Upper lobe of left lung (tissue), 6 donors: ENCODE measurements around the gene PSAP. TPM values are rescaled to one million over a fixed set of nuclear protein-coding genes. Genes with fewer than 3 reads are reported as not detected.
A peak's percentile ranks its signal among the peaks of the same experiment; 100 is the strongest.

Source experiments
- ATAC-seq, 2 donors: fragments of 200-7000 bp; cut with Tn5 transposase; one replicate each; pipeline ENCODE4 v1.9.1; 2022; ENCODE audit warnings: mild to moderate bottlenecking in 2 of 2, moderate library complexity in 2 of 2; ENCODE audit not compliant: low FRiP score in 2 of 2
- DNase-seq, 2 donors: peaks; one replicate each; pipeline ENCODE4 v3.0.0-alpha.2; 2019 to 2020
- H3K27ac ChIP-seq, 4 donors: fragments of 200-600 bp; sonication (generic); one replicate each; pipeline ENCODE4 v1.5.1; 2016 to 2019
- H3K27me3 ChIP-seq, 4 donors: fragments of 200-600 bp; sonication (generic); one replicate each; pipeline ENCODE4 v1.5.1; 2017 to 2019
- H3K36me3 ChIP-seq, 4 donors: fragments of 200-600 bp; sonication (generic); one replicate each; pipeline ENCODE4 v1.5.1; 2016 to 2019
- H3K4me1 ChIP-seq, 4 donors: fragments of 200-600 bp; sonication (generic); one replicate each; pipeline ENCODE4 v1.5.1; 2018 to 2019
- H3K4me3 ChIP-seq, 4 donors: fragments of 200-600 bp; sonication (generic); one replicate each; pipeline ENCODE4 v1.5.1; 2017 to 2019; ENCODE audit warnings: mild to moderate bottlenecking in 2 of 4, moderate library complexity in 1 of 4
- H3K9me3 ChIP-seq, 4 donors: fragments of 200-600 bp; sonication (generic); one replicate each; pipeline ENCODE4 v1.5.1; 2018 to 2019
- EP300 ChIP-seq, 4 donors: sonication (generic); formaldehyde crosslinking; IDR thresholded peaks; one replicate each; pipeline ENCODE4 v1.5.1; 2017; ENCODE audit warnings: antibody characterized with exemption in 4 of 4, control low read depth in 2 of 4
- POLR2A ChIP-seq, 4 donors: fragments of 450-650 bp; IDR thresholded peaks; one replicate each; pipeline ENCODE4 v1.5.1; 2016 to 2017; ENCODE audit warnings: antibody characterized with exemption in 4 of 4, mild to moderate bottlenecking in 2 of 4
- POLR2AphosphoS5 ChIP-seq, 2 donors: sonication (generic); formaldehyde crosslinking; IDR thresholded peaks; one replicate each; pipeline ENCODE4 v1.5.1; 2017; ENCODE audit warnings: antibody characterized with exemption in 2 of 2
- WGBS, 2 donors: methylation state at CpG; one replicate each; pipeline ENCODE4 v1.1.5; 2017 to 2018; 5-methylcytosine and 5-hydroxymethylcytosine counted together
- total RNA-seq, 6 donors: library from RNA; depleted of rRNA in 4 of 6; stranded (reverse); fragments of >200 nt in 4 of 6; gene quantifications; one replicate each; pipeline versions ENCODE4 v1.1.0 to v1.2.1, GENCODE V29; 2016 to 2021
- TF ChIP-seq, protein P1 (sequence below), 6 experiments: fragments of 450-650 bp in 4 of 6; fragments of 200-600 bp in 2 of 6; sonication (generic) in 2 of 6; IDR thresholded peaks; one replicate each; pipeline ENCODE4 v1.5.1; 2016 to 2019; ENCODE audit warnings: antibody characterized with exemption in 6 of 6
- donor health status: DM: no; HTN: no; CAD: no; lungs with moderate emphysema.
- donor health status: DM: no; HTN: yes; CAD: no; lungs with severe emphysema.

Gene PSAP
- total RNA-seq, 6 donors from 2014 or later, result 776 to 2,056 (median 1,236) TPM

GRCh38 chr10:71844084-71844483 is 7.0 kb downstream of the PSAP start:
- 52 to 56% methylated on average over 2 of the region's 2 CpGs for WGBS, 2 donors
- TF ChIP-seq POLR2A (IDR thresholded peaks at IDR 0.05) (no peak), EP300 (IDR thresholded peaks at IDR 0.05) (no peak)
- Histone ChIP-seq H3K36me3 (no peaks in the 10 kb centered on the region), H3K9me3 (no peaks in the 10 kb centered on the region), H3K27me3 (no peaks in the 10 kb centered on the region), H3K4me1 (peaks cover 39 to 79% (median 56%) of the 10 kb centered on the region in 4 donors), H3K27ac (no peak overlapping the region), H3K4me3 (no peak overlapping the region)
- ATAC-seq (no peak), DNase-seq (no peak)

- H3K27me3 ChIP-seq, result no peaks in the 10 kb centered on the region
- TF ChIP-seq, protein P1, sequence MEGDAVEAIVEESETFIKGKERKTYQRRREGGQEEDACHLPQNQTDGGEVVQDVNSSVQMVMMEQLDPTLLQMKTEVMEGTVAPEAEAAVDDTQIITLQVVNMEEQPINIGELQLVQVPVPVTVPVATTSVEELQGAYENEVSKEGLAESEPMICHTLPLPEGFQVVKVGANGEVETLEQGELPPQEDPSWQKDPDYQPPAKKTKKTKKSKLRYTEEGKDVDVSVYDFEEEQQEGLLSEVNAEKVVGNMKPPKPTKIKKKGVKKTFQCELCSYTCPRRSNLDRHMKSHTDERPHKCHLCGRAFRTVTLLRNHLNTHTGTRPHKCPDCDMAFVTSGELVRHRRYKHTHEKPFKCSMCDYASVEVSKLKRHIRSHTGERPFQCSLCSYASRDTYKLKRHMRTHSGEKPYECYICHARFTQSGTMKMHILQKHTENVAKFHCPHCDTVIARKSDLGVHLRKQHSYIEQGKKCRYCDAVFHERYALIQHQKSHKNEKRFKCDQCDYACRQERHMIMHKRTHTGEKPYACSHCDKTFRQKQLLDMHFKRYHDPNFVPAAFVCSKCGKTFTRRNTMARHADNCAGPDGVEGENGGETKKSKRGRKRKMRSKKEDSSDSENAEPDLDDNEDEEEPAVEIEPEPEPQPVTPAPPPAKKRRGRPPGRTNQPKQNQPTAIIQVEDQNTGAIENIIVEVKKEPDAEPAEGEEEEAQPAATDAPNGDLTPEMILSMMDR (IDR thresholded peaks at IDR 0.05), result no peak
- TF ChIP-seq POLR2A (IDR thresholded peaks at IDR 0.05) (no peak), POLR2AphosphoS5 (IDR thresholded peaks at IDR 0.05) (no peak), EP300 (IDR thresholded peaks at IDR 0.05) (no peak)
- H3K36me3 ChIP-seq, result no peaks in the 10 kb centered on the region
- 83 to 87% methylated on average over 14 of the region's 14 CpGs for WGBS, 2 donors
- DNase-seq (no peak), ATAC-seq (no peak)
- H3K4me1 ChIP-seq, result peaks cover 43 to 79% (median 55%) of the 10 kb centered on the region in 4 donors
- H3K9me3 ChIP-seq, result no peaks in the 10 kb centered on the region
- no peak overlapping the region for H3K27ac ChIP-seq
- no peak overlapping the region for H3K4me3 ChIP-seq
Observed at GRCh38 chr10:71842856-71843686, 8.0 kb downstream of the PSAP start.

DNA sequence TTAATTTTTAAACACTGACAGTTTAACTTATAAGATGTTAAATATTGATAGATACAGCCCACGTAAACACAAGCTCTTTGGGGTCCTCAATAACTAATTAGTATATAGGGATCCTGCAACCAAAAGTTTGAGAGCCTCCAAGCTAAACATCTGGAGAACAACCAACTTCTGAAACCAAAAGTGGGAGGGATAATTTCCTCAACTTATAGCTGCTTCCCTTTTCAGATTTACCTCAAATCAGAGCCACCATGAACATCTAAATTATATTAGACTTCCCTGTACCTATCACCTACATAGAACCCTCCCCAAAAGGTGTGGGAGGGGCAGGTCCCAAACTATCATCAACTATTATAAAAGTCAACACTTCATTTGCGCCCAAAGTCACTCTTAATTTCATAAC is 8.6 kb downstream of the PSAP start:
- Histone ChIP-seq H3K36me3 (no peaks in the 10 kb centered on the region), H3K9me3 (no peaks in the 10 kb centered on the region), H3K27me3 (no peaks in the 10 kb centered on the region), H3K4me1 (peaks cover 48 to 81% (median 57%) of the 10 kb centered on the region in 4 donors), H3K4me3 (no peak overlapping the region), H3K27ac (no peak overlapping the region)
- no peak for ATAC-seq
- DNase-seq, result no peak
- no peak for TF ChIP-seq POLR2AphosphoS5 (IDR thresholded peaks at IDR 0.05)
- TF ChIP-seq EP300 (IDR thresholded peaks at IDR 0.05), result no peak
- TF ChIP-seq, protein P1 (IDR thresholded peaks at IDR 0.05), result no peak
- TF ChIP-seq POLR2A (IDR thresholded peaks at IDR 0.05), result no peak
- 61 to 80% methylated on average over 2 of the region's 2 CpGs for WGBS, 2 donors

DNA sequence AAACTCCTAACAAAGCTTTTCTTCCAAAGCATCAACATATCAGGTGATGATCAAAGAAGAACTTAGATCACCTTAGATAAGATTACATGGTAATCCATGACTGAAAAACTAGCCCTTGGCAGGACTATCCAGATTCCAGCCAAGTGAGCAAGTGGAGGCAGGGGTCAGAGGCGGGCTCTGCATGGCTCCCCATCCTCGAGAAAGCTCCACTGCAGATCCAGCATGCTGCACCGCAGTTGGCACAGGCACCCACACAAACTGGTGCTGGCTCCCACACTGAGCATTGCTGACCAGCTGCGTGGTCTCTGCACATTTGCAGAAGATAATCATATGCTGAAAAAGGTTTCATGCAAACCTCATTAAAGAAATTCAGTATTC is 10.1 kb downstream of the PSAP start:
- H3K4me1 ChIP-seq, result peaks cover 63 to 87% (median 68%) of the 10 kb centered on the region in 4 donors
- no peaks in the 10 kb centered on the region for H3K9me3 ChIP-seq
- DNase-seq (no peak), ATAC-seq (no peak)
- no peaks in the 10 kb centered on the region for H3K27me3 ChIP-seq
- TF ChIP-seq POLR2AphosphoS5 (IDR thresholded peaks at IDR 0.05), result no peak
- H3K4me3 ChIP-seq, result no peak overlapping the region
- no peak overlapping the region for H3K27ac ChIP-seq
- no peaks in the 10 kb centered on the region for H3K36me3 ChIP-seq
- WGBS, 2 donors, result 84 to 85% methylated on average over 4 of the region's 4 CpGs

GRCh38 chr10:71840177-71840957 is 10.7 kb downstream of the PSAP start:
- H3K27me3 ChIP-seq, result no peaks in the 10 kb centered on the region
- peaks cover 63 to 86% (median 66%) of the 10 kb centered on the region in 4 donors for H3K4me1 ChIP-seq
- H3K9me3 ChIP-seq, result no peaks in the 10 kb centered on the region
- no peak overlapping the region for H3K4me3 ChIP-seq
- 55 to 58% methylated on average over 6 of the region's 6 CpGs for WGBS, 2 donors
- no peaks in the 10 kb centered on the region for H3K36me3 ChIP-seq
- DNase-seq (peak in 1 of 2 donors; percentile 62), ATAC-seq (peak in 1 of 2 donors; percentile 47)
- TF ChIP-seq POLR2A (IDR thresholded peaks at IDR 0.05) (no peak), EP300 (IDR thresholded peaks at IDR 0.05) (no peak), POLR2AphosphoS5 (IDR thresholded peaks at IDR 0.05) (no peak)
- TF ChIP-seq, protein P1 (IDR thresholded peaks at IDR 0.05), result no peak
- no peak overlapping the region for H3K27ac ChIP-seq
